SK-N-MC (cell line): ENCODE data around the gene CHRNB1.

Experiments used
- EZH2 ChIP-seq: fragments of 200-600 bp; sonication (generic); IDR thresholded peaks from one replicate; pipeline ENCODE4 v1.6.1; 2017; ENCODE audit warnings: antibody characterized with exemption
- POLR2AphosphoS5 ChIP-seq: IDR thresholded peaks from 2 replicates; pipeline ENCODE4 v1.6.1; 2012; ENCODE audit warnings: mild to moderate bottlenecking, low read depth, low read length, borderline replicate concordance

GRCh38 chr17:7396147-7396546 is 48.7 kb upstream of the CHRNB1 start:
- TF ChIP-seq EZH2, result no peak
- TF ChIP-seq POLR2AphosphoS5, result no peak
